D721Med (cell line): ENCODE data around the gene ST7.

Experiments
- DNase-seq: peaks from one replicate; pipeline ENCODE4 v3.0.0; 2011; ENCODE audit warnings: low spot score; ENCODE audit not compliant: insufficient read length
- FAIRE-seq: peaks from 2 replicates; lab custom pipeline; 2011; peaks lifted over from hg19 to GRCh38; lab: Jason Lieb, UNC
- TF ChIP-seq, protein P1 (sequence below): IDR thresholded peaks from 2 replicates; pipeline ENCODE4 v1.5.1; 2012; ENCODE audit warnings: mild to moderate bottlenecking, control low read depth; ENCODE audit not compliant: insufficient read depth; ENCODE audit errors: missing control alignments

ST7 gene

DNA sequence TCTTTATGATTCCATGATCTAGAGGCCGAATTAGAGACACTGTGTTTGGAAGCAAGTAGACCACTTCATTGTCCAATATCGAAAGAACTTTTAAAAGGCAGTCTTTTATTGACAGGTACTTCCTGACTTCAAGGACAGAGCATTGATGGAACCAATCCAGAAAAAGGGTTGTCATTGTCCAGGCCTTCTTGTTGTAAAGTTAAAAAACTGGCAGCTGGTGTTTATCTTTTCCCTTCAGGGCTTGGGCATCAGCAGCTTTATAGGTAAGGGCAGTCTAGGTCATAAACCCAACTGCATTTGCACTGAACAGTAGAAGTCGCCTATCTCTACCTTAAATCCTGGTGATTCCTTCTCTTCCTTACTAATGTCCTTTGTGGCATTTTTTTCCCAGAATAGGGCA is 95.6 kb downstream of the ST7 start:
- no peak for DNase-seq
- TF ChIP-seq, protein P1, sequence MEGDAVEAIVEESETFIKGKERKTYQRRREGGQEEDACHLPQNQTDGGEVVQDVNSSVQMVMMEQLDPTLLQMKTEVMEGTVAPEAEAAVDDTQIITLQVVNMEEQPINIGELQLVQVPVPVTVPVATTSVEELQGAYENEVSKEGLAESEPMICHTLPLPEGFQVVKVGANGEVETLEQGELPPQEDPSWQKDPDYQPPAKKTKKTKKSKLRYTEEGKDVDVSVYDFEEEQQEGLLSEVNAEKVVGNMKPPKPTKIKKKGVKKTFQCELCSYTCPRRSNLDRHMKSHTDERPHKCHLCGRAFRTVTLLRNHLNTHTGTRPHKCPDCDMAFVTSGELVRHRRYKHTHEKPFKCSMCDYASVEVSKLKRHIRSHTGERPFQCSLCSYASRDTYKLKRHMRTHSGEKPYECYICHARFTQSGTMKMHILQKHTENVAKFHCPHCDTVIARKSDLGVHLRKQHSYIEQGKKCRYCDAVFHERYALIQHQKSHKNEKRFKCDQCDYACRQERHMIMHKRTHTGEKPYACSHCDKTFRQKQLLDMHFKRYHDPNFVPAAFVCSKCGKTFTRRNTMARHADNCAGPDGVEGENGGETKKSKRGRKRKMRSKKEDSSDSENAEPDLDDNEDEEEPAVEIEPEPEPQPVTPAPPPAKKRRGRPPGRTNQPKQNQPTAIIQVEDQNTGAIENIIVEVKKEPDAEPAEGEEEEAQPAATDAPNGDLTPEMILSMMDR, result no peak
- FAIRE-seq, result no peak

GRCh38 chr7:117051808-117052207 is 98.5 kb downstream of the ST7 start:
- FAIRE-seq, result no peak
- TF ChIP-seq, protein P1, result no peak

DNA sequence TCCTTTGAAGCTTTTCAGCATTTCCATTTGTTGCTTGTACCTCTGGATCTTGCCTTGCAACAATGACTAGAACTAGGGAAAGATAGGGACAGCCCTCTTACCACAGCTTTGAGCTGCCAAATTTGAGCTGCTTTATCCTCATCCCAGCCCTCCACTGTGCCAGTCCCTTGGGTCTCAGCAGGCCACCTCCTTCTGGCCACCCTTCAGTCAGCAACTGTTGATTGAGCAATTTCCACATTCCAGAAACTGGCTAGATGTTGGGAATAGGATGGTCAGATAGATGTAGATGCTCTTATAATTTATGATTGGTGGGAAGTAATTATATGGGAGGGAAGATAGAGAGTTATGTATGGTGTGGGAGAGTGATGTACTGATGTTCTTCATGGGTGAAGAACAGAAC is 100.1 kb downstream of the ST7 start:
- FAIRE-seq, result no peak
- DNase-seq, result no peak
- TF ChIP-seq, protein P1, result no peak

More at GRCh38 chr7:117051808-117052207, 98.5 kb downstream of the ST7 start:
- DNase-seq, result no peak

GRCh38 chr7:117061751-117062150 is 108.5 kb downstream of the ST7 start:
- TF ChIP-seq, protein P1, result no peak
- DNase-seq, result no peak
- no peak for FAIRE-seq

- DNase-seq (no peak), FAIRE-seq (no peak)
- TF ChIP-seq, protein P1, result no peak
These were observed 109.0 kb downstream of the ST7 start for GRCh38 chr7:117062300-117062699.

GRCh38 chr7:117064688-117065087 is 111.4 kb downstream of the ST7 start:
- FAIRE-seq (no peak), DNase-seq (no peak)
- TF ChIP-seq, protein P1, result no peak

DNA sequence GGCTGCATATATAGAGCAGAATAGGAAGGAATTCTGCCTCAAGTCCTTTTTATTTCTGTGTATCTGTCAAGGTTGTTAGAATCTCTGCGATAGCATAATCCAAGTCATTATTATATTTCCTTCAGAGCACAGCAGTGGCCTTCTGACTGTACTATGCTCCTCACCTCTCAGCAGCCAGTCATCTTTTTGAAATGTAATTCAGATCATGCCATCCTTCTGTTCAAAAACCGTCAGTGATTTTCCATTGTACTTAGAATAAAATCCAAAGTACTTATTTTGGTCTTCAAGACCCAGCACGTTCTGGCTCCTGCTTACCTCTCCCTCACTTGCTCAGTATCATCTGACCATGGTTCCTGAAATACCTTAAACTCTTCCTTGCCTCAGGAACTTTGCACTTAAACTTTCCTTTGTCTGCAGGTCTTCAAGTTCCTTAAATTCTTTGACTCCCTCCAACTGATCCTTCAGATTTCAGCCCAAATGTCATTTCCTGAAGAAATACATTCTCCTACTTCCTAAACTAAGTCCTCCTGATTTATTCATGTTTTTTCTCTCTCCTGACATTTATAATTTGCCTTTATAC is 112.4 kb downstream of the ST7 start:
- no peak for FAIRE-seq
- TF ChIP-seq, protein P1, result no peak

More for the DNA sequence above, 112.4 kb downstream of the ST7 start:
- no peak for DNase-seq
